HT-29 (cell line): Measurements from ENCODE around the gene NDFIP1. TPM values are rescaled to one million over a fixed set of nuclear protein-coding genes. Genes with fewer than 3 reads are reported as not detected.
A peak's percentile ranks its signal among the peaks of the same experiment; 100 is the strongest.
"Not testable (repeated sequence)": the region's sequence is repeated elsewhere in the genome, so short reads cannot be mapped to it uniquely, and the experiment has no call there.

Source experiments
- DNase-seq: peaks from one replicate; pipeline ENCODE4 v3.0.0-alpha.2; 2015; ENCODE audit warnings: low spot score
- total RNA-seq: library from RNA; depleted of rRNA; stranded (reverse); fragments of >200 nt; shearing (Covaris generic); gene quantifications from 2 replicates; pipeline ENCODE4 v1.2.3, GENCODE V29; 2014; rRNA removed

The NDFIP1 gene
- total RNA-seq, 1 experiment from 2014 or later = 23.4 TPM

GRCh38 chr5:142186857-142187594, 78.4 kb downstream of the NDFIP1 start:
- DNase-seq = peak; percentile 53

- not testable (repeated sequence) for DNase-seq
Observed at GRCh38 chr5:142188691-142189090, 80.1 kb downstream of the NDFIP1 start.

- no peak for DNase-seq
Observed at GRCh38 chr5:142189813-142190212, 81.2 kb downstream of the NDFIP1 start.

- no peak for DNase-seq
Observed at GRCh38 chr5:142191776-142192175, 83.2 kb downstream of the NDFIP1 start.

- DNase-seq = peak; percentile 58
Observed at GRCh38 chr5:142192286-142193113, 83.9 kb downstream of the NDFIP1 start.

GRCh38 chr5:142193114-142193428, 84.5 kb downstream of the NDFIP1 start:
- no peak for DNase-seq

GRCh38 chr5:142197098-142197497, 88.5 kb downstream of the NDFIP1 start:
- no peak for DNase-seq

- DNase-seq = no peak
Observed at GRCh38 chr5:142197781-142198180, 89.2 kb downstream of the NDFIP1 start.

- no peak for DNase-seq
Observed at GRCh38 chr5:142199388-142199787, 90.8 kb downstream of the NDFIP1 start.

- DNase-seq = no peak
Observed at GRCh38 chr5:142200387-142200786, 91.8 kb downstream of the NDFIP1 start.

GRCh38 chr5:142201471-142201887, 92.9 kb downstream of the NDFIP1 start:
- no peak for DNase-seq

GRCh38 chr5:142202282-142202681, 93.7 kb downstream of the NDFIP1 start:
- DNase-seq = no peak

Other genes with a start within 250 kb of the NDFIP1 start
- gene PCDH1, start 230.4 kb upstream of the NDFIP1 start, total RNA-seq = 108 and 131 TPM in 2 replicates
- gene DELE1, start 184.9 kb upstream of the NDFIP1 start, total RNA-seq = 78.2 and 84.7 TPM in 2 replicates
- gene PCDH12, start 150.6 kb upstream of the NDFIP1 start, total RNA-seq = not detected in 2 replicates
- 12.0 and 17.5 TPM in 2 replicates for gene RNF14, start 139.7 kb upstream of the NDFIP1 start, total RNA-seq
- gene GNPDA1, start 95.8 kb upstream of the NDFIP1 start, total RNA-seq = 34.0 and 37.3 TPM in 2 replicates
- gene SPRY4, start 216.2 kb downstream of the NDFIP1 start, total RNA-seq = 35.6 and 46.8 TPM in 2 replicates